SH-SY5Y (cell line): ENCODE results near the gene CMC2.

Source experiments
- GATA2 ChIP-seq: IDR thresholded peaks from 2 replicates; pipeline ENCODE4 v1.6.1; 2011; ENCODE audit warnings: mild to moderate bottlenecking, low read depth, low read length
- GATA3 ChIP-seq: IDR thresholded peaks from 2 replicates; pipeline ENCODE4 v1.6.1; 2011; ENCODE audit warnings: low read depth, mild to moderate bottlenecking, low read length, moderate library complexity

- TF ChIP-seq GATA2 (no peak), GATA3 (no peak)
Observed at GRCh38 chr16:80948886-80949493, 57.7 kb downstream of the CMC2 start.
